Stimulated activated CD8-positive, alpha-beta memory T cell treated with anti-CD3 and anti-CD28 coated beads, Interleukin-7, amount 100 ng/mL, for 4 hours (primary cell): ENCODE results near the gene RAD51D.
"Not testable (repeated sequence)": the region's sequence is repeated elsewhere in the genome, so short reads cannot be mapped to it uniquely, and the experiment has no call there.

Experiments used
- DNase-seq, 2 donors: peaks; one replicate each; pipeline ENCODE4 v3.0.0-alpha.2; 2020; ENCODE audit warnings: low read depth in 2 of 2

The RAD51D gene

DNA sequence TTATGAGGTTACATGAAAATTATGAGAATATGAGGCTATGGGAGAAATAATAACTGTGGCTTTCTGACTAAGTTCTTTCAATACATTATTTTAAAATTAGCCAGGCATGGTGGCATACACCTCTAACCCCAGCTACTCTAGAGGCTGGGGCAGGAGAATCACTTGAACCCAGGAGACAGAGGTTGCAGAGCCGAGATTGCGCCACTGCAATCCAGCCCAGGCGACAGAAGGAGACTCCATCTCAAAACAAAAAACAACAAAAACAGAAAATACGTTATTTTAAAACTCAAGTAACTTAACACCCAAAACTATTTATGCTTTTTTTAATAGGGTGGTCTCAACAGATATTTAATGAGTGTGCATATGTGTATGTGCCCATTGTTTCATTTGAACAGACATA, 53.8 kb downstream of the RAD51D start:
- no peak for DNase-seq

DNA sequence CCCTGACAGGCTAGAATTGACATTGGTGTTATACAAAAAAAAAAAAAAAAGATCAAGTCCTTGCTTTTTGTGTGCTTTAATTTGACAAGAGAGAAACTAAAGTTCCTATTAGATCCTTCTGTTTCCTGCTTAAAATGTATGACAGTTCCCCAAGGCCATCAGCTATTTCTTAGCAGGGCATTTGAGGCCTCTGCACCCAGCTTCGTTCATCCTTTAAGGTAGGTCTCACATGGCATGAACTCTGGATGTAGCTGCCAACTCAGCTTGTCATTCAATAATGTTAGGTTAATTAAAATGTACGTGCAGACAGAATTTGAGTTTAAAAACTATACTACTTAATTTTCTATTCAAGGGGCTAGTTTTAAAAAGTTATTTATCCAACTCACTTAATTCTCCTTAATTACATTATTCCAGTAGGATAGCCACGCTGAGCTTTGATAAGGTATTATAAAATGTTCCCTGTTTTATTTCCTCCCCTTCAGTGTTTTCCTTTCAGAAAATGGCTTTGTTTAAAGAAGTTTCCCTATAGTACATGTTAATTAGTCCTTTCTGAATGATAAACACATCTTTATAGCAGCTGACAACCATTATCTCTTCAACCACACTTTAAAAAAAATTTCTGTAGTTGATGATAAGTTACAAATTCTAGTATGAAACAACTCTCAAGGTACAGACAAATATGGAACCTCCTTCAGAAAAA, 55.0 kb downstream of the RAD51D start:
- no peak for DNase-seq

DNA sequence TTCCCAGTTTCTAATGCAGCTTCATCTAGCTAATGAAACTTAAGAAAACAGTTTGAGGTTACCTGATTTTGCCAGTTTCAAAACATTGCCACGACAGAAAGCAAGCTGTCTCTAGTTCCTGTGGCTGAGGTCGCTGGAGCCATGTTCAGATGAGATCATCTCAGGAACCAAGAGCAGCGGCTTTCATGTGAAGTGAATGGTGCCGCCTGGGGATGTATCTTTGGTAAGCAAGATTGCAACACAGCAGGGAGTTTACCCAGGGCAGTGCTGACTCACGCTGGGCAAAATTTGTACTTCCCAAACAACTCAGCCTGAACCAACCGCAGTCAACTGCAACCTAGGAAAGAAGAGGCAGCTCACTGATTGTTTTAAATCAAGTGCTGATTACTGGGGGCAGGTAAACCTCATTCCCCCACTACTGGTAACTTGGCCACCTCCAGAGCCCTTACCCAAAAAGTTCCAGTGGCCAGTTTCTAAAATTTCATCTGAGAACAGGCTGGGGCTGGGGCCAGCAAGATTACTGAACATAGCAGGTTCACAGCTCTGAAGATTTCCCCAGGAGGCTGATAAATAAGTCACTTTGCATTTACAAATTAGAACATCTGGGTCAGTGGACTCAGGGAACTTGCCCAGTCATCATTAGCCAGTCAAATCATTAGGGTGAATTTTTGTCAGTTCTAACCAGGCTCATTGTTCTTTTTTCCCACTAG, 56.0 kb downstream of the RAD51D start, which contains the start of gene RFFL:
Gene RFFL, minus strand, starts transcription at position 194 of the 710 bp plus-strand sequence. CDS start 37,154 bp downstream, outside the sequence.
- peak; percentile 78 to 84 for DNase-seq

DNA sequence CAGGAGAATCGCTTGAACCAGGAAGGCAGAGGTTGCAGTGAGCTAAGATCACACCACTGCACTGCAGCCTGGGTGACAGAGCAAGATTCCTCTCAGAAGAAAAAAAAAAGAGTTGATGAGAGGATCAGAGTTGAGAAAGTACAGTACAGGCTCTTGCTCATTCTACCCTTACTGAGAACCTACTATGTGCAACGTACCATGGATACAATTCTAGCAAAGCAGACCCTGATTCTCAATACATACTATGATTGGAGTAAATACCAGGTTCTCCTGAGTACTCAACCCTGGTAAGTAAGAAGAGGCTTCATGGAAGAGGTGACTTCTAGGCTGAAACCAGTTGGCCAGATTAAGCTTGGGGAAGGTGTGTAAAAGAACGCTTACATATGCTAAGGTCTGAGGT, 57.4 kb downstream of the RAD51D start:
- no peak for DNase-seq

DNA sequence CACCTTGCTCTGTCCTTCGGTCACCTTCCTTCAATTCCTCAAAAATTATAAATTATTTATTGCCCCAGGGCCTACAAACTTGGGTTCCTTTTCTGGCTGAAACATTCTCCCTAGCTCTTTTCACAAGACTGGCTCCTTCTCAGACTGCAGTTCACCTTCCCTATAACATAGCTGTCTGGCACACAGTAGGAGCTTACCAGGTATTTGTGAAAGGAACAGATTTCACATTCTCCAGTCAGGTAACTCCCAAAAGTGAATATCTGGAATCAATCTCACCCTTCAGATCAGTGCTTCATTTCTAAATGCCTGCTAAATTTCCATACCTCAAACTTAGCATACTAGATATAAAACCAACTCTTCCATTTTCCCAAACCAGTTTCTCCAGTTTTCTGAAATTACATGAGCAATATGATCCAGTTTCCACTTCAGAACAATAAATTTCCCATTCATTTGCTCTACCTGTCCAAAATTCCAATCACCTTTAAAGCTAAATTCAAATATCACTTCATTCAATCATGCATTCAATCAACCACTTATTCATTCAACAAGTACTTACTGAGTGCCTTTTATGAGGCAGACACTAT, 62.2 kb downstream of the RAD51D start:
- DNase-seq = no peak

DNA sequence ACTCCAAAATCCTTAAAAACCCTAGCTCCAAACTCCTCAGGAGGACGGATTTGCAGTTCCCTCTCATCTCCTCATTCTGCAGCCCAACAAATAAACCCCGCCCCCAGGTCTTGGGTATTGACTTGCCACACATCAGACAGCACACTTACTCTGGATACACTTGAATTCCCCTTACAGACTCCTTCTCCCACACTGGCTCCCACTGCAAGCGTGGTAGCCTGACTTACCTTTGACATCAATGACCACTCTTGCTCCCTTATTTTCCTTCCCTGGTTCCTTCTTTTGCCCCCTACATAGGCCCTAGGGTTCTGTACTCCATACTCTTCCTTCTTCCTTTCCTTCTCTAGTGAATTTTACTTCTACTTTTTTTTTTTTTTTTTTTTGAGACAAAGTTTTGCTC, 63.6 kb downstream of the RAD51D start:
- DNase-seq = no peak

DNA sequence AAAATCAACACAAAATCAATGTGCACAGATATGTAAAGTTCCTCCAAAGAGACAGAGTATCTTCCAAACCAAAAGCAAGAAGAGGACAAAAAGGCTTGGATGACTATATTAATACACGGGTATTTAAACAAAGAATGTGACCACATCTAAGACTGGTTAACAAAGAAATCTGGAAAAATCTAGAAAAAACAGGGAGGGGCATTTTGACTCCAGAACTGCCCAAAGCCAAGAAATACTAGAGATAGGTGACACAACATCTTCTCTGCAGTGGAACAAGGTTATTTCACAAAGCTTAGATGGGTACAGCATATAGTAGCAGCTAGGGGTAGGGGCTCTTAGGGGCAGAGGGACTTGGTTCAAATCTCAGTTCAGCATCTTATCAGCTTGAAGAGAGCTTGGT, 66.5 kb downstream of the RAD51D start:
- no peak for DNase-seq

DNA sequence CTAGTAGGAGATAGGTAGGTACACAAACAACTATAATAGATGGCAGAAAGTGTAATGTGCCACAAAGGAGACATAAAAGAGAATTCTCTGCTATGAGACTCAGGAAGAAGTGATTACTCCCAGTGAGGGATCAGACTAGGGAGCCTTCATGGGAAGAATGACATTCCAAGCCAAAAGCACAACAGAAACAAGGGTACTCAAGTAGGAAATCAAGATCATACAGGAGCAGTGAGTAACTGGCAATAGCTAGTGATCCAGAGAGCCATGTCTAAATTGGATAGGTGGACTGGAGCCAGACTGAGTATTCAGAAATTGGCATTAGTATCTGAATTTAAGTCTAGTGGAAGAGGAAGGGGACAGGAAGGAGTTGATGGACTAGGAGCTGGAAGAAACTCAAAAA, 66.9 kb downstream of the RAD51D start:
- DNase-seq = no peak

DNA sequence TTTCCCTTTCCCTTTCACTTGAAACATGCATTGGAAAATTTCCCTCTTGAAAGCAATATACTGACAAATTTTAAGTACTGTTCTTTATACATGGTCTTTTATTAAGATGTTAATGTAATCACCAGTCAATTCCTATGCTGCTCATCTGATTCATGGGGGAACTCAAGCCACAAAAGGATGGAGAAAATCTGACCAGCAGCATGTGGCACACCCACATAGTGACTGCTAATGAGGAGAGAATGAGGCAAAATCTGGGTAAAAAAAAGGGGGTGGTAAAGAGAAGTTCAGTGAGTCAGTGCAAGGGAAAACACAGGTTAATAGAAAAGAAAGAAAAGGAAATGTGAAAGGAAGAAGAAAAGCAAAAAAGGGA, 67.4 kb downstream of the RAD51D start:
- no peak for DNase-seq

DNA sequence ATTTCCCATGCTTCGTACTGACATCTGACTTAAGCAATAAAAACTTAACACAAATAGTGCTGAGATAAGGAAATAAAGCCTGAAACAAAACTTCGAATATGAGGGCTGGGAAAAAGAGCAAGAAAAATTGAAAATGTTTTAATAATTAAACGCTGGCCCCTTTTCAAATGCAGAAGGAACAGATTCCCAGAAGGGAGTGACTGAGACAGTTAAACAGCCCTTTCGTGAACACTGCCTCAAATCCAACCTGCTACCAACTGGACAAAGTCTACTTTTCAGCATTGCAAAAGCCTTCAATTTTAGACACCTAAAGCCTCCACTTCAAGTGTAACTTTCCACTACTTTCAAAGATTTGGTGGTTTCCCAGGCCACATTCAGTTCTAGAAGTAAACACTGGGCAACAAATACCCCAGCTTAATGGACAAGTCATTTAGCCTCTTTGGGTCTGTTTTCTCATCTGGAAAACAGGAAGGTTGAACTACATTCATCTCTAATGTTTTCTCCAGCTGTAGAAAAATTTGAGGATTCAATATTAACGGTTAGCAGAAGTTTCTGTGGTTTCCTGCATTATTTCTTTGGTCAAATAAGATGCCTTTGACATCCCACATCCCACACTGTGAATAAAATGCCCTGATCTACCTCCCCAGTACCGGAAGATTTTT, 68.0 kb downstream of the RAD51D start:
- no peak for DNase-seq

DNA sequence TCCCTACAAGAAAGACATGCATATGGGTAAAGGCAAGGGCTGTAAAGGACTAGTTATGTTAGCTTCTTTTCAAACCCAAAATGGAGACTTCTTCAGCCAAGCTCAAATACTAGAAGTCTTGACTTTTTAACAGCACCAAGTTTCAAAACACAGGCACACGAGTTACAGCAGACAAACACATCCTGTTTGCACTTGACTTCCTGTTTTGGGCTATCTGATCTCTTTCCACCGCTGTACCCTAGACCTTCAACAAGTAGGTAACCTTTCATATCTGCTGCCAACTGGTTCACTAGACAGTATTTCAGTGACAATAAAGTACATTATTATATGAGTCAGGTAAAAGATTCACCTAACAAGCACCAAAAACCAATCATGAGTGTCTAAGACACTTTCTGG, 68.5 kb downstream of the RAD51D start:
- no peak for DNase-seq

DNA sequence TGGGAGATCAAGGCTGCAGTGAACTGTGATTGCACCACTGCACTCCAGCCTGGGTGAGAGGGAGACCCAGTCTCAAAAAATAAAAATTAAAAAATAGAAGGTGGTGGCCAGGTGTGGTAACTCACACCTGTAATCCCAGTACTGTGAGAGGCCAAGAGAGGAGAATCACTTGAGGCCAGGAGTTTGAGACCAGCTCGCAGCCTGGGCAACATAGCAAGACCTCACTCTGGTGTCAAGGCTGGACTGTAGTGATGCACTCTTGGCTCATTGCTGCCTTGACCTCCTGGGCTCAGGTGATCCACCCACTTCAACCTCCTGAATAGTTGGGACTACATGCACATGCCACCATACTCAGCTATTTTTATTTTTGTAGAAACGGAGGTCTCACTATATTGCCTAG, 69.5 kb downstream of the RAD51D start:
- no peak for DNase-seq

DNA sequence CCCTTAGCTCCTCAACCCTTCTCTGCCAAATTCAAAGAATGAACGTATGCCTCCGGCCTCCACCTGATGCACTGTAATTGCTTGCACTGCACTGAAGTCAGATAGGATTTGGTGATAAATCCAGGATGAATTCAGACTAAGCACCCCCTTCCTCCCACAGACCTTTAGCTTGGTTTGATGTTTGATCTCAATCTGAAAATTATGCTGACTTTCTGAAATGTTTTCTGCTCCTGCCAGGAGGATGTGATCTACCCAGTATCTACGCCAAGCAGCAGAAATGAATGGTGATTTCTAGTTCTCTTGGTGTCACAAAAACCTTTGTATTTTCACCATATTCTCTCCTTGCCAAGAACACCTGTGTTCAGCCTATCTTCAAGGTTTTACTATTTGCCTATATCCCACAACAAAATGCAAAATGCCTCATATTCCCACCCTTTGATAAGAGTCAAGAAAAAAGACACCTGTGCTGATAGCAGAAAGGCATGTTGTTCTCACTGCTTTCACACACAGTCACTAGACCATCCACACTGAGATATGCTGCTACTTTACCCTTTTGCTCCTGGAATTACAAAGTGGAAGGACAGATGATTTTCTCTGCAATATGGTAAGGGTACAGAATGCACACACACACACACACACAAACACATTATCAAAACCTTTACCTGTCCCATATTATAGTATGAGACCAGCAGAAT, 70.8 kb downstream of the RAD51D start:
- DNase-seq = no peak

DNA sequence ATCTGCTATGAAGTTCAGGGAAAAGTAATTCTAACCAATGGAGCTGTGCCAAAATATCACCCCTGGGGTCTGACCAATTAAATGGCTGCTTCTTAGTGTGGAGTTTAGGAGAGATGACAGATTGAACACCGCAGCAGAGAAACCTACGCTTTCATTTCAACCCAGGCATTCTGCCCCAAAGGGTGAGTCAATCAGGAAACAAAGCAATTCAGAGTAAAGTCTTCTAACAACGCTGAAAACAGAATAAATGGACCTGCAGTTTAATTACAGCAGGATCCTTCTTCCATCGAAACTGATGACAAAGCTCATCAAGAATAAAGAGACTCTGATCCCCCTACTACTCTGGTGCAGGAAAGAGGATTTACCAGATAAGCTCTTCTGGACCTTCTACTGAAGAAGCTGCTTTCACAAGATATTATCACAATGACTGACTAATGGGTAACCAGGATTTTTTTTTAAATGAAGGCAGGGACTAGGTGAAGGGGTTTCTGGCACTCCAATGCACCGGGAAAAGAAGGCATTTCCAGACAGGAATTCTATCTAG, 72.8 kb downstream of the RAD51D start:
- peak; percentile 34 to 56 for DNase-seq

DNA sequence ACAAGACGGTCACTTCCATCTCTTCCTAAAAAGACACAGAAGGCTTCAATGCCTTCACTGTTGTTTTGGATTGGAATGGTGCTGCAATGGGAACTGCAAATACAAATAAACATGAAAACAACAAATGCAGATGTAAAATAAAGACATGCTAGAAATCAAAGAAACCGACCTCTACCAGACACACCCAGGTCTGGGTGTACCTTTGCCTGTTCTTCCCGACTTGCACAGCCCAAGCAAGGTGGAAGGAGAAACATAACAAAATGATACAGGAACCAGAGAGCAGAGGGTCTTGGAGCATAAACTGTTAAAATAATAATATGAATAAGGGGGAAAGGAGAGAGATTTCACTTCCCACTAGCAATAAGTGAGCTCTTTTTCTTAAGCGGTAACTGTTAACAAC, 73.4 kb downstream of the RAD51D start:
- DNase-seq = no peak

DNA sequence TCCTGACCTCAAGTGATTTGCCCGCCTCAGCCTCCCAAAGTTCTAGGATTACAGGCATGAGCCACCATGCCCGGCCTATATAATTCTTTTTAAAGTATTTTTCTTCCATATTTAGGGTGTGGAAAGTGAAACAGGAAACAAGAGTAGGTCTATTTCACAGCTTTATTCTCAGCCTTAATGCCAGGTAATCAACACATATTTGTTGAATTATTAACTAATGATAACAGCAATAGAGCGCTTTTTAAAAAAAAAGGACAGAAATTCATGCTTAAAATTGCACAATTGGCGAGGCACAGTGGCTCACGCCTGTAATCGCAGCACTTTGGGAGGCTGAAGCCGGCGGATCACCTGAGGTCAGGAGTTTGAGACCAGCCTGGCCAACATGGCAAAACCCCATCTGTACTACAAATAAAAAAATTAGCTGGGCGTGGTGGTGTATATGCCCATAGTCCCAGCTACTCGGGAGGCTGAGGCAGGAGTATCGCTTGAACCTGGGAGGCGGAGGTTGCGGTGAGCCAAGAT, 74.1 kb downstream of the RAD51D start:
- DNase-seq = not testable (repeated sequence)

DNA sequence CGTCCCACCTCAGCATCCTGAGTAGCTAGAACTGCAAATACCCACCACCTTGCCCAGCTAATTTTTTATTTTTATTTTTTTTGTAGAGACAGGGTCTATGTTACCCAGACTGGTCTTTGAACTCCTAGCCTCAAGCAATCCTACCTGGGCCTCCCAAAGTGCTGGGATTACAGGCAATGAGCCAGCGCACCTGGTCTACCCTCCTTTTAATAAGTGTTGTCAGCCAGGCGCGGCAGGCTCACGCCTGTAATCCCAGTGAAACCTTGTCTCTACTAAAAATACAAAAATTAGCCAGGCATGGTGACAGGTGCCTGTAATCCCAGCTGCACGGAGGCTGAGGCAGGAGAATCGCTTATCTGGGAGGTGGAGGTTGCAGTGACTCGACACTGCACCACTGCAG, 75.5 kb downstream of the RAD51D start:
- no peak for DNase-seq
